ENCODE data around the gene MROH9.

Gene MROH9

GRCh38 chr1:170970256-170970655 lies 34.9 kb downstream of the MROH9 start:
- DNase-seq (ENCODE audit: low read depth), result no peak

- no peak for DNase-seq (ENCODE audit: low read depth)
Measured at GRCh38 chr1:170978371-170978910, 43.1 kb downstream of the MROH9 start.

- no peak for DNase-seq (ENCODE audit: low read depth)
Measured at GRCh38 chr1:170985406-170985805, 50.1 kb downstream of the MROH9 start.

- DNase-seq (ENCODE audit: low read depth), result no peak
Measured at GRCh38 chr1:170986901-170987300, 51.6 kb downstream of the MROH9 start.

- DNase-seq (ENCODE audit: low read depth), result no peak
Measured at GRCh38 chr1:170987424-170987823, 52.1 kb downstream of the MROH9 start.

- no peak for DNase-seq (ENCODE audit: low read depth)
Measured at GRCh38 chr1:170993151-170993550, 57.8 kb downstream of the MROH9 start.

GRCh38 chr1:170993717-170994116 lies 58.4 kb downstream of the MROH9 start:
- DNase-seq (ENCODE audit: low read depth), result no peak

- DNase-seq (ENCODE audit: low read depth), result no peak
Measured at GRCh38 chr1:171014880-171015279, 79.5 kb downstream of the MROH9 start.

GRCh38 chr1:171017426-171017825 lies 82.1 kb downstream of the MROH9 start:
- no peak for DNase-seq (ENCODE audit: low read depth)

- DNase-seq (ENCODE audit: low read depth), result no peak
Measured at GRCh38 chr1:171019971-171020370, 84.6 kb downstream of the MROH9 start.

- DNase-seq (ENCODE audit: low read depth), result no peak
Measured at GRCh38 chr1:171032822-171033702, 97.7 kb downstream of the MROH9 start.

- no peak for DNase-seq (ENCODE audit: low read depth)
Measured at GRCh38 chr1:171037626-171038025, 102.3 kb downstream of the MROH9 start.

GRCh38 chr1:171038284-171038683 lies 103.0 kb downstream of the MROH9 start:
- DNase-seq (ENCODE audit: low read depth), result no peak

GRCh38 chr1:171048014-171048413 lies 112.7 kb downstream of the MROH9 start:
- no peak for DNase-seq (ENCODE audit: low read depth)

GRCh38 chr1:171052977-171053376 lies 117.6 kb downstream of the MROH9 start:
- DNase-seq (ENCODE audit: low read depth), result no peak

- DNase-seq (ENCODE audit: low read depth), result no peak
Measured at GRCh38 chr1:171055966-171056643, 120.8 kb downstream of the MROH9 start.

- DNase-seq (ENCODE audit: low read depth), result no peak
Measured at GRCh38 chr1:171061425-171062143, 126.2 kb downstream of the MROH9 start.

GRCh38 chr1:171062902-171063301 lies 127.6 kb downstream of the MROH9 start:
- no peak for DNase-seq (ENCODE audit: low read depth)

GRCh38 chr1:171075041-171075440 lies 139.7 kb downstream of the MROH9 start:
- DNase-seq (ENCODE audit: low read depth), result no peak

- no peak for DNase-seq (ENCODE audit: low read depth)
Measured at GRCh38 chr1:171081314-171081753, 146.0 kb downstream of the MROH9 start.

GRCh38 chr1:171081763-171082201 lies 146.4 kb downstream of the MROH9 start:
- no peak for DNase-seq (ENCODE audit: low read depth)

GRCh38 chr1:171082606-171083005 lies 147.3 kb downstream of the MROH9 start:
- DNase-seq (ENCODE audit: low read depth), result no peak

Data from stimulated activated CD8-positive, alpha-beta memory T cell treated with anti-CD3 and anti-CD28 coated beads, Interleukin-15, amount 100 ng/mL, for 1 hour (primary cell).